K562 (cell line): Measurements from ENCODE around the gene UBE2L3. TPM values are rescaled to one million over a fixed set of nuclear protein-coding genes. Genes with fewer than 3 reads are reported as not detected.

Source experiments
- CBX8 ChIP-seq: fragments of 200-600 bp; sonication (generic); IDR thresholded peaks from 2 replicates; pipeline ENCODE4 v1.6.1; 2012; ENCODE audit warnings: borderline replicate concordance, mixed run types, low read depth, mild to moderate bottlenecking, moderate library complexity, mixed read lengths, low read length, control low read depth, inconsistent platforms; ENCODE audit not compliant: poor library complexity, severe bottlenecking; ENCODE audit errors: extremely low read depth
- EHMT2 ChIP-seq: fragments of 450-650 bp; IDR thresholded peaks from 2 replicates; pipeline ENCODE4 v1.6.1; 2018; ENCODE audit warnings: antibody characterized with exemption
- FOXJ2 ChIP-seq: fragments of 200-800 bp; sonication (Bioruptor generic); IDR thresholded peaks from 2 replicates; pipeline ENCODE4 v1.6.1; 2016; ENCODE audit warnings: missing genetic modification characterization, missing compliant biosample characterization
- PYGO2 ChIP-seq: fragments of 450-650 bp; IDR thresholded peaks from 2 replicates; pipeline ENCODE4 v1.6.1; 2016; ENCODE audit warnings: mild to moderate bottlenecking, missing genetic modification characterization, moderate library complexity, missing compliant biosample characterization
- SETDB1 ChIP-seq: IDR thresholded peaks from one replicate; pipeline ENCODE4 v1.6.1; 2012; ENCODE audit warnings: low read length, control low read depth, inconsistent platforms
- SNIP1 ChIP-seq: fragments of 450-650 bp; IDR thresholded peaks from 2 replicates; pipeline ENCODE4 v1.7.1; 2017; ENCODE audit warnings: low read depth, mild to moderate bottlenecking
- TAF1 ChIP-seq: IDR thresholded peaks from 2 replicates; pipeline ENCODE4 v1.6.1; 2011; ENCODE audit warnings: mild to moderate bottlenecking, low read length, moderate library complexity; ENCODE audit not compliant: insufficient read depth, control insufficient read depth, severe bottlenecking; ENCODE audit errors: extremely low read depth
- ZNF23 ChIP-seq: fragments of 250-450 bp; sonication (Bioruptor Pico); IDR thresholded peaks from 2 replicates; pipeline ENCODE4 v1.4.0; 2020; ENCODE audit warnings: mild to moderate bottlenecking
- polyA plus RNA-seq, 8 experiments: library from polyadenylated mRNA; depleted of rRNA in 4 of 8; stranded (reverse) in 5 of 8; unstranded in 3 of 8; fragments of >200 nt; fragmentation: Nextera tagmentation in 2 of 8; fragmentation: Illumina TruSeq in 1 of 8; extraction: Ambion mirVana in 2 of 8; extraction: Trizol in 1 of 8; gene quantifications; 2 replicates each; pipeline versions ENCODE4 v1.2.1 to v1.2.3, GENCODE V29; 2011 to 2014; ENCODE audit warnings: inconsistent platforms in 1 of 8, missing spikeins in 1 of 8
- total RNA-seq, 7 experiments: library from RNA; depleted of rRNA in 6 of 7; stranded (reverse); fragments of >200 nt in 6 of 7; fragmentation: Illumina TruSeq in 2 of 7; extraction: Trizol in 2 of 7; gene quantifications; 2 replicates each; pipeline versions ENCODE4 v1.2.1 to v1.2.3, GENCODE V29; 2011 to 2021; ENCODE audit warnings: low replicate concordance in 1 of 7
- TF ChIP-seq, protein P1 (sequence below), 2 experiments: fragments of 150-350 bp in 1 of 2; IDR thresholded peaks; 2 replicates each; pipeline ENCODE4 v1.6.1; 2012 to 2016; ENCODE audit warnings: low read depth in 2 of 2, low read length in 2 of 2, mild to moderate bottlenecking in 1 of 2, moderate library complexity in 1 of 2
- TF ChIP-seq, protein P2 (sequence below): fragments of 450-650 bp; formaldehyde crosslinking; IDR thresholded peaks from 2 replicates; pipeline ENCODE4 v1.4.0; 2022; ENCODE audit warnings: missing genetic modification characterization
- TF ChIP-seq, protein P3 (sequence below): fragments of 450-650 bp; IDR thresholded peaks from 2 replicates; pipeline ENCODE4 v1.6.1; 2014; ENCODE audit warnings: low read depth, mild to moderate bottlenecking, moderate library complexity, borderline replicate concordance
- TF ChIP-seq, protein P4 (sequence below): sonication (generic); formaldehyde crosslinking; IDR thresholded peaks from 2 replicates; pipeline ENCODE4 v1.8.0; 2023; ENCODE audit warnings: mild to moderate bottlenecking, missing genetic modification reagents

Gene UBE2L3
- total and polyA plus RNA-seq, 9 of the 15 experiments (the other 6 are each of a cell fraction or from before 2014, with no cell fraction given): 215 to 625 (median 285) TPM

DNA sequence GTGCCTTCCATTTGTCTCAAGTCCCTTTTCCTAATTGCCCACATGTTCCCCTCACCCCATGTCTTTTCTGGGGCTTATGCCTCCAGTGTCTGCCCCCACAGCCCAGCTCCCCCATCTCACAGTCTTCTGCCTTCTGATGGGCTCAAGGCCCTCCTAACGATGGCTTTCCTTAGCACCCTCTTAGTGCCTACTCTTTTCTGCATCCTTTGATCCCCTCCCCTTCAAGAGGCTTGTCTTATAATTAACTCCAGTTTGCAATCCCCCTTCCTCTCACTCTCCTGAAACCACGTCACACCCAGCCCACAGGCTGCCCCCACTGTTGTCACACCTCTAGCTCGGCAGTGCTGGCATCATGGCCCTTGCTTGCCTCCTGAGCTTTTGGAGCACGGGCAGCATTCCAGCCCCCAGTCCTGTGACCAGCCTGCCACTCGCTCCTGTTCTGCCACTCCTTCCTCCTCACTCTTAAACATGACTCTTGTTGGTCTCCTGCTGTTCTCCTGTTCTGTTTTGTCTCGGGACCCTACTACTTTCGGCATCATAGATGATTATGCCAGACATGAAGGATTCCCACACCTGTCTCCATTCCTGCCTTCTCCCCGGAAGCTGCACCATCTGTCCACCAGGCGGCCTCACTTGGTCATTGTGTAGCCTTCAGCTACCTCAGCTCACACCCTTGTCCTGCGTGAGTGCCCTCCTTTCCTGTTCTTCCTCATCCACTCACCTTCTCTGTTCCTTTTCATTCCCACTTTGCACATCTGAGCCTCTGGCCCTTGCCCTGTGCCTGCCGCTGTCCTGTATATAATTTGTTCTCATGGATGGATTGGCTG lies 26.1 kb downstream of the UBE2L3 start (continued):
- TF ChIP-seq, protein P1, sequence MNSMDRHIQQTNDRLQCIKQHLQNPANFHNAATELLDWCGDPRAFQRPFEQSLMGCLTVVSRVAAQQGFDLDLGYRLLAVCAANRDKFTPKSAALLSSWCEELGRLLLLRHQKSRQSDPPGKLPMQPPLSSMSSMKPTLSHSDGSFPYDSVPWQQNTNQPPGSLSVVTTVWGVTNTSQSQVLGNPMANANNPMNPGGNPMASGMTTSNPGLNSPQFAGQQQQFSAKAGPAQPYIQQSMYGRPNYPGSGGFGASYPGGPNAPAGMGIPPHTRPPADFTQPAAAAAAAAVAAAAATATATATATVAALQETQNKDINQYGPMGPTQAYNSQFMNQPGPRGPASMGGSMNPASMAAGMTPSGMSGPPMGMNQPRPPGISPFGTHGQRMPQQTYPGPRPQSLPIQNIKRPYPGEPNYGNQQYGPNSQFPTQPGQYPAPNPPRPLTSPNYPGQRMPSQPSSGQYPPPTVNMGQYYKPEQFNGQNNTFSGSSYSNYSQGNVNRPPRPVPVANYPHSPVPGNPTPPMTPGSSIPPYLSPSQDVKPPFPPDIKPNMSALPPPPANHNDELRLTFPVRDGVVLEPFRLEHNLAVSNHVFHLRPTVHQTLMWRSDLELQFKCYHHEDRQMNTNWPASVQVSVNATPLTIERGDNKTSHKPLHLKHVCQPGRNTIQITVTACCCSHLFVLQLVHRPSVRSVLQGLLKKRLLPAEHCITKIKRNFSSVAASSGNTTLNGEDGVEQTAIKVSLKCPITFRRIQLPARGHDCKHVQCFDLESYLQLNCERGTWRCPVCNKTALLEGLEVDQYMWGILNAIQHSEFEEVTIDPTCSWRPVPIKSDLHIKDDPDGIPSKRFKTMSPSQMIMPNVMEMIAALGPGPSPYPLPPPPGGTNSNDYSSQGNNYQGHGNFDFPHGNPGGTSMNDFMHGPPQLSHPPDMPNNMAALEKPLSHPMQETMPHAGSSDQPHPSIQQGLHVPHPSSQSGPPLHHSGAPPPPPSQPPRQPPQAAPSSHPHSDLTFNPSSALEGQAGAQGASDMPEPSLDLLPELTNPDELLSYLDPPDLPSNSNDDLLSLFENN (IDR thresholded peaks at IDR 0.05; ENCODE audit: low read depth in 2 of 2, low read length in 2 of 2): peak in 1 of 2 experiments; percentile 18; a peak in 1 of 4 replicates
- TF ChIP-seq, protein P2, sequence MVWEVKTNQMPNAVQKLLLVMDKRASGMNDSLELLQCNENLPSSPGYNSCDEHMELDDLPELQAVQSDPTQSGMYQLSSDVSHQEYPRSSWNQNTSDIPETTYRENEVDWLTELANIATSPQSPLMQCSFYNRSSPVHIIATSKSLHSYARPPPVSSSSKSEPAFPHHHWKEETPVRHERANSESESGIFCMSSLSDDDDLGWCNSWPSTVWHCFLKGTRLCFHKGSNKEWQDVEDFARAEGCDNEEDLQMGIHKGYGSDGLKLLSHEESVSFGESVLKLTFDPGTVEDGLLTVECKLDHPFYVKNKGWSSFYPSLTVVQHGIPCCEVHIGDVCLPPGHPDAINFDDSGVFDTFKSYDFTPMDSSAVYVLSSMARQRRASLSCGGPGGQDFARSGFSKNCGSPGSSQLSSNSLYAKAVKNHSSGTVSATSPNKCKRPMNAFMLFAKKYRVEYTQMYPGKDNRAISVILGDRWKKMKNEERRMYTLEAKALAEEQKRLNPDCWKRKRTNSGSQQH (CRISPR knock-in tag): peak; percentile 37; the same call in 1 of the 2 replicates
- TF ChIP-seq PYGO2 (tag): no peak
- no peak for TF ChIP-seq FOXJ2 (tag)
- no peak for TF ChIP-seq SNIP1
- peak; percentile 50 for TF ChIP-seq SETDB1
- TF ChIP-seq, protein P3, sequence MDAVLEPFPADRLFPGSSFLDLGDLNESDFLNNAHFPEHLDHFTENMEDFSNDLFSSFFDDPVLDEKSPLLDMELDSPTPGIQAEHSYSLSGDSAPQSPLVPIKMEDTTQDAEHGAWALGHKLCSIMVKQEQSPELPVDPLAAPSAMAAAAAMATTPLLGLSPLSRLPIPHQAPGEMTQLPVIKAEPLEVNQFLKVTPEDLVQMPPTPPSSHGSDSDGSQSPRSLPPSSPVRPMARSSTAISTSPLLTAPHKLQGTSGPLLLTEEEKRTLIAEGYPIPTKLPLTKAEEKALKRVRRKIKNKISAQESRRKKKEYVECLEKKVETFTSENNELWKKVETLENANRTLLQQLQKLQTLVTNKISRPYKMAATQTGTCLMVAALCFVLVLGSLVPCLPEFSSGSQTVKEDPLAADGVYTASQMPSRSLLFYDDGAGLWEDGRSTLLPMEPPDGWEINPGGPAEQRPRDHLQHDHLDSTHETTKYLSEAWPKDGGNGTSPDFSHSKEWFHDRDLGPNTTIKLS: no peak
- TF ChIP-seq CBX8: no peak
- TF ChIP-seq, protein P4, sequence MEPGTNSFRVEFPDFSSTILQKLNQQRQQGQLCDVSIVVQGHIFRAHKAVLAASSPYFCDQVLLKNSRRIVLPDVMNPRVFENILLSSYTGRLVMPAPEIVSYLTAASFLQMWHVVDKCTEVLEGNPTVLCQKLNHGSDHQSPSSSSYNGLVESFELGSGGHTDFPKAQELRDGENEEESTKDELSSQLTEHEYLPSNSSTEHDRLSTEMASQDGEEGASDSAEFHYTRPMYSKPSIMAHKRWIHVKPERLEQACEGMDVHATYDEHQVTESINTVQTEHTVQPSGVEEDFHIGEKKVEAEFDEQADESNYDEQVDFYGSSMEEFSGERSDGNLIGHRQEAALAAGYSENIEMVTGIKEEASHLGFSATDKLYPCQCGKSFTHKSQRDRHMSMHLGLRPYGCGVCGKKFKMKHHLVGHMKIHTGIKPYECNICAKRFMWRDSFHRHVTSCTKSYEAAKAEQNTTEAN (CRISPR knock-in tag): no peak
- no peak for TF ChIP-seq ZNF23 (CRISPR knock-in tag)
- no peak for TF ChIP-seq EHMT2
- no peak for TF ChIP-seq TAF1
